Forelimb muscle (tissue), 1 donor: ENCODE measurements around the gene TXN2. TPM values are rescaled to one million over a fixed set of nuclear protein-coding genes. Genes with fewer than 3 reads are reported as not detected.
A peak's percentile ranks its signal among the peaks of the same experiment; 100 is the strongest.
"Not testable (repeated sequence)": the region's sequence is repeated elsewhere in the genome, so short reads cannot be mapped to it uniquely, and the experiment has no call there.

Experiments
- DNase-seq: peaks from one replicate; pipeline ENCODE4 v3.0.0-alpha.2; 2013; ENCODE audit warnings: low read depth
- polyA plus RNA-seq: library from polyadenylated mRNA; unstranded; fragments of 120-200 nt; gene quantifications from one replicate; pipeline ENCODE4 v1.2.1, GENCODE V29; 2013; ENCODE audit not compliant: insufficient read length

Gene TXN2
- polyA plus RNA-seq, 1 donor = 107 TPM

- DNase-seq = no peak
Observed at GRCh38 chr22:36431977-36432376, 49.5 kb downstream of the TXN2 start.

GRCh38 chr22:36430863-36431262 is 50.6 kb downstream of the TXN2 start:
- no peak for DNase-seq

GRCh38 chr22:36427952-36428351 is 53.5 kb downstream of the TXN2 start:
- not testable (repeated sequence) for DNase-seq

GRCh38 chr22:36425977-36426523 is 55.4 kb downstream of the TXN2 start:
- DNase-seq = no peak

- no peak for DNase-seq
Observed at GRCh38 chr22:36424901-36425579, 56.4 kb downstream of the TXN2 start.

GRCh38 chr22:36424466-36424865 is 57.0 kb downstream of the TXN2 start:
- not testable (repeated sequence) for DNase-seq

- no peak for DNase-seq
Observed at GRCh38 chr22:36423461-36424404, 57.7 kb downstream of the TXN2 start.

GRCh38 chr22:36422287-36423014 is 59.0 kb downstream of the TXN2 start:
- DNase-seq = no peak

GRCh38 chr22:36419912-36420882 is 61.2 kb downstream of the TXN2 start:
- DNase-seq = no peak

- DNase-seq = peak; percentile 29
Observed at GRCh38 chr22:36419177-36419911, 62.1 kb downstream of the TXN2 start.

- no peak for DNase-seq
Observed at GRCh38 chr22:36417281-36417686, 64.2 kb downstream of the TXN2 start.

Other genes starting within 250 kb of the TXN2 start
- gene APOL2, start 242.1 kb downstream of the TXN2 start, polyA plus RNA-seq = 22.9 TPM
- 4.3 TPM for gene APOL1, start 228.5 kb downstream of the TXN2 start, polyA plus RNA-seq
- 83.0 TPM for gene MYH9, start 93.7 kb downstream of the TXN2 start, polyA plus RNA-seq
- gene FOXRED2, start 25.4 kb upstream of the TXN2 start, polyA plus RNA-seq = 17.3 TPM
- 184 TPM for gene EIF3D, start 47.5 kb upstream of the TXN2 start, polyA plus RNA-seq
- gene CACNG2, start 222.1 kb upstream of the TXN2 start, polyA plus RNA-seq = not detected